Neuronal stem cell (in vitro differentiated cells): Measurements from ENCODE around the gene PANX2.

ENCODE experiments used
- DNase-seq: peaks from one replicate; pipeline ENCODE4 v3.0.0-alpha.2; 2013; ENCODE audit warnings: low spot score
- H2AFZ ChIP-seq: one replicate; pipeline ENCODE4 v1.6.1; 2013; ENCODE audit warnings: mild to moderate bottlenecking, low read length, inconsistent platforms
- H2AK5ac ChIP-seq: 2 replicates; pipeline ENCODE4 v1.6.1; 2013; ENCODE audit warnings: low read depth, mild to moderate bottlenecking, inconsistent platforms, low read length, moderate library complexity, mixed read lengths
- H2BK120ac ChIP-seq: 2 replicates; pipeline ENCODE4 v1.6.1; 2013; ENCODE audit warnings: low read depth, mild to moderate bottlenecking, inconsistent platforms, low read length, moderate library complexity, mixed read lengths
- H2BK12ac ChIP-seq: one replicate; pipeline ENCODE4 v1.6.1; 2013; ENCODE audit warnings: low read length, inconsistent platforms
- H2BK15ac ChIP-seq: 2 replicates; pipeline ENCODE4 v1.6.1; 2013; ENCODE audit warnings: mild to moderate bottlenecking, low read length, inconsistent platforms, mixed read lengths
- H2BK5ac ChIP-seq: one replicate; pipeline ENCODE4 v1.6.1; 2013; ENCODE audit warnings: inconsistent platforms, mild to moderate bottlenecking, low read length, moderate library complexity
- H3K14ac ChIP-seq: one replicate; pipeline ENCODE4 v1.6.1; 2013; ENCODE audit warnings: low read length, inconsistent platforms
- H3K18ac ChIP-seq: 2 replicates; pipeline ENCODE4 v1.6.1; 2013; ENCODE audit warnings: low read length, inconsistent platforms
- H3K23ac ChIP-seq: 2 replicates; pipeline ENCODE4 v1.6.1; 2013; ENCODE audit warnings: low read depth, mild to moderate bottlenecking, mixed read lengths, low read length, inconsistent platforms; ENCODE audit not compliant: poor library complexity
- H3K27ac ChIP-seq: replicated peaks from 3 replicates; pipeline ENCODE4 v1.5.1; 2013; ENCODE audit warnings: low read length, inconsistent platforms
- H3K27me3 ChIP-seq, 3 experiments: 2 replicates each; pipeline ENCODE4 v1.6.1; 2013; ENCODE audit warnings: low read length in 3 of 3, mild to moderate bottlenecking in 2 of 3, inconsistent platforms in 1 of 3, low read depth in 1 of 3, mixed read lengths in 1 of 3, moderate library complexity in 1 of 3; ENCODE audit not compliant: control insufficient read depth in 3 of 3, insufficient read depth in 3 of 3
- H3K36me3 ChIP-seq, 2 donors: replicated peaks in 1 of 2; 2 replicates each; pipeline ENCODE4 v1.6.1; 2013; ENCODE audit warnings: low read length in 2 of 2; ENCODE audit not compliant: control insufficient read depth in 2 of 2, insufficient read depth in 2 of 2
- H3K4ac ChIP-seq: 2 replicates; pipeline ENCODE4 v1.6.1; 2013; ENCODE audit warnings: inconsistent platforms, mild to moderate bottlenecking, low read length, moderate library complexity
- H3K4me1 ChIP-seq, 2 donors: 1 replicate in 1 of 2; 2 replicates in 1 of 2; pipeline ENCODE4 v1.6.1; 2013; ENCODE audit warnings: low read length in 2 of 2, low read depth in 1 of 2; ENCODE audit not compliant: control insufficient read depth in 2 of 2, insufficient read depth in 1 of 2
- H3K4me2 ChIP-seq: one replicate; pipeline ENCODE4 v1.6.1; 2013; ENCODE audit warnings: mild to moderate bottlenecking, low read length, inconsistent platforms; ENCODE audit not compliant: insufficient read depth, poor library complexity, severe bottlenecking
- H3K4me3 ChIP-seq, 2 donors: 2 replicates each; pipeline ENCODE4 v1.5.1; 2013; ENCODE audit warnings: low read length in 2 of 2, mild to moderate bottlenecking in 2 of 2, inconsistent platforms in 1 of 2, moderate library complexity in 1 of 2
- H3K79me1 ChIP-seq: one replicate; pipeline ENCODE4 v1.6.1; 2013; ENCODE audit warnings: low read depth, mild to moderate bottlenecking, inconsistent platforms, low read length, moderate library complexity
- H3K9ac ChIP-seq: one replicate; pipeline ENCODE4 v1.6.1; 2013; ENCODE audit warnings: mild to moderate bottlenecking, low read depth, low read length, inconsistent platforms; ENCODE audit not compliant: poor library complexity
- H3K9me3 ChIP-seq, 2 donors: replicated peaks in 1 of 2; 2 replicates each; pipeline versions ENCODE3 to v1.6.1; 2013; ENCODE audit warnings: low read length in 2 of 2, mild to moderate bottlenecking in 2 of 2, inconsistent platforms in 1 of 2, low read depth in 1 of 2, mixed read lengths in 1 of 2, moderate library complexity in 1 of 2; ENCODE audit not compliant: control insufficient read depth in 2 of 2, insufficient read depth in 1 of 2
- H4K8ac ChIP-seq: one replicate; pipeline ENCODE4 v1.6.1; 2013; ENCODE audit warnings: low read depth, mild to moderate bottlenecking, inconsistent platforms, low read length, moderate library complexity
- H4K91ac ChIP-seq: one replicate; pipeline ENCODE4 v1.6.1; 2013; ENCODE audit warnings: low read length, low read depth, mild to moderate bottlenecking, inconsistent platforms; ENCODE audit not compliant: poor library complexity
- WGBS, 2 donors: extraction: QIAGEN DNeasy Blood & Tissue Kit; methylation state at CpG; one replicate each; pipeline ENCODE4 v1.1.7; 2013; ENCODE audit warnings: missing lambda C conversion rate in 2 of 2, mixed read lengths in 1 of 2; ENCODE audit not compliant: insufficient read length in 2 of 2, insufficient replicate concordance in 1 of 2; ENCODE audit errors: extremely low coverage in 2 of 2; 5-methylcytosine and 5-hydroxymethylcytosine counted together

Gene PANX2

GRCh38 chr22:50206599-50206998, 36.1 kb downstream of the PANX2 start:
- no peak for DNase-seq
- peaks cover 11% of the 10 kb centered on the region for H3K79me1 ChIP-seq
- H3K27ac ChIP-seq = no peak overlapping the region
- H3K9ac ChIP-seq = peak overlapping the region; percentile 70
- no peak overlapping the region for H2BK120ac ChIP-seq
- H3K18ac ChIP-seq = no peak overlapping the region
- H2BK12ac ChIP-seq = no peak overlapping the region
- H3K27me3 ChIP-seq = no peaks in the 10 kb centered on the region
- peak overlapping the region; percentile 43 for H3K23ac ChIP-seq
- peaks cover 2 to 14% of the 10 kb centered on the region in 2 donors for H3K9me3 ChIP-seq
- H4K8ac ChIP-seq = no peak overlapping the region
- H3K14ac ChIP-seq = peak overlapping the region; percentile 90
- no peak overlapping the region for H4K91ac ChIP-seq
- WGBS, 2 donors = no CpG with 5 or more reads among the region's 10 CpGs
- H3K4me3 ChIP-seq = no peak overlapping the region
- H3K4ac ChIP-seq = no peak overlapping the region
- H2BK5ac ChIP-seq = no peak overlapping the region
- H2AFZ ChIP-seq = no peak overlapping the region
- H3K4me1 ChIP-seq = peaks cover 7 to 16% of the 10 kb centered on the region in 2 donors
- H2AK5ac ChIP-seq = no peak overlapping the region
- no peak overlapping the region for H2BK15ac ChIP-seq
- H3K36me3 ChIP-seq = peaks cover 28 to 68% of the 10 kb centered on the region in 2 donors
- no peak overlapping the region for H3K4me2 ChIP-seq

- Histone ChIP-seq H3K4me2 (no peak overlapping the region), H3K27ac (no peak overlapping the region), H3K4me3 (no peak overlapping the region), H3K79me1 (peaks cover 5% of the 10 kb centered on the region), H3K4me1 (peaks cover 0 to 8% of the 10 kb centered on the region in 2 donors), H4K8ac (peak overlapping the region; percentile 6), H2AFZ (no peak overlapping the region), H3K27me3 (no peaks in the 10 kb centered on the region), H3K4ac (no peak overlapping the region), H2BK12ac (no peak overlapping the region), H2AK5ac (no peak overlapping the region), H2BK15ac (no peak overlapping the region), H3K9ac (no peak overlapping the region), H3K14ac (no peak overlapping the region), H4K91ac (no peak overlapping the region), H3K18ac (no peak overlapping the region), H3K9me3 (peaks cover 2 to 13% of the 10 kb centered on the region in 2 donors), H2BK5ac (no peak overlapping the region), H3K23ac (no peak overlapping the region), H2BK120ac (no peak overlapping the region), H3K36me3 (peaks cover 33 to 77% of the 10 kb centered on the region in 2 donors)
- no peak for DNase-seq
- WGBS, 2 donors = no CpG with 5 or more reads among the region's 23 CpGs
Measured at GRCh38 chr22:50207383-50208140, 37.0 kb downstream of the PANX2 start.

- no peak for DNase-seq
- no peak overlapping the region for H2BK120ac ChIP-seq
- H2BK12ac ChIP-seq = no peak overlapping the region
- H3K14ac ChIP-seq = no peak overlapping the region
- no peak overlapping the region for H2AFZ ChIP-seq
- H3K79me1 ChIP-seq = peaks cover 5% of the 10 kb centered on the region
- H3K4me1 ChIP-seq = peaks cover 0 to 8% of the 10 kb centered on the region in 2 donors
- peaks cover 2 to 4% of the 10 kb centered on the region in 2 donors for H3K9me3 ChIP-seq
- H3K4me3 ChIP-seq = no peak overlapping the region
- H3K23ac ChIP-seq = no peak overlapping the region
- no peak overlapping the region for H2AK5ac ChIP-seq
- no peak overlapping the region for H3K4ac ChIP-seq
- no peak overlapping the region for H3K18ac ChIP-seq
- no peak overlapping the region for H3K9ac ChIP-seq
- H3K27ac ChIP-seq = no peak overlapping the region
- no peak overlapping the region for H3K4me2 ChIP-seq
- no CpG with 5 or more reads among the region's 22 CpGs for WGBS, 2 donors
- H4K91ac ChIP-seq = no peak overlapping the region
- H4K8ac ChIP-seq = no peak overlapping the region
- no peaks in the 10 kb centered on the region for H3K27me3 ChIP-seq
- H2BK15ac ChIP-seq = no peak overlapping the region
- H3K36me3 ChIP-seq = peaks cover 35 to 77% of the 10 kb centered on the region in 2 donors
- no peak overlapping the region for H2BK5ac ChIP-seq
Measured at GRCh38 chr22:50208430-50208938, 38.0 kb downstream of the PANX2 start.
